Measurements from ENCODE around the gene TOP2B.

The TOP2B gene

GRCh38 chr3:25558121-25558520, 106.6 kb downstream of the TOP2B start:
- H3K4me1 ChIP-seq (ENCODE audit: control insufficient read depth, insufficient read depth, low read length, unreplicated experiment): no peaks in the 10 kb centered on the region
- H3K36me3 ChIP-seq (ENCODE audit: insufficient read depth, low read length): no peaks in the 10 kb centered on the region

DNA sequence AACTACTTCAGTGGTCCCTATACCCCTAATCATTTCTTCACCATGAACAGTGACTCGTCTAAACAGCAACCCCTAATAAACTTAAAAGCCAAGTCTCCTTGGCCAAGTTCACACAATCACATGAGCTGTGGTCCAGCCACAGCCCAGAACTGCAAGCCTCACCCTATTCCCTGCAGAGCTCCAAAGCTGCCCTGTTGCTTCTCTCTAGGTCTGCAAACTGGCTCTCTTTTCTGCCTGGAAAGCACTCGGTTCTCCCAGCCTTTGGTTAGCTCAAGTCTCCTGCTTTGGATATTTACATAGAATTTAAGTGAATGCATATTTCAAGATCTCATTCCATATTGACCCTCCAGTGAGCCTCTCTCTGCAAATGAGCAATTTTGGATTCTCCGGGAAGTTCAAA, 107.0 kb downstream of the TOP2B start:
- H3K4me1 ChIP-seq (ENCODE audit: control insufficient read depth, insufficient read depth, low read length, unreplicated experiment): no peaks in the 10 kb centered on the region
- H3K4me3 ChIP-seq (ENCODE audit: low read depth, low read length): no peak overlapping the region
- H2AFZ ChIP-seq (ENCODE audit: low read length, unreplicated experiment): no peak overlapping the region
- no peaks in the 10 kb centered on the region for H3K36me3 ChIP-seq (ENCODE audit: insufficient read depth, low read length)
- H3K27ac ChIP-seq (ENCODE audit: low read depth, low read length): no peak overlapping the region
- no peaks in the 10 kb centered on the region for H3K27me3 ChIP-seq (ENCODE audit: insufficient read depth, low read length)
- no peaks in the 10 kb centered on the region for H3K79me2 ChIP-seq (ENCODE audit: control insufficient read depth, insufficient read depth, low read length, unreplicated experiment)

More at GRCh38 chr3:25558121-25558520, 106.6 kb downstream of the TOP2B start:
- H2AFZ ChIP-seq (ENCODE audit: low read length, unreplicated experiment): no peak overlapping the region
- H3K27ac ChIP-seq (ENCODE audit: low read depth, low read length): no peak overlapping the region
- no peaks in the 10 kb centered on the region for H3K27me3 ChIP-seq (ENCODE audit: insufficient read depth, low read length)
- no peak overlapping the region for H3K4me3 ChIP-seq (ENCODE audit: low read depth, low read length)
- H3K79me2 ChIP-seq (ENCODE audit: control insufficient read depth, insufficient read depth, low read length, unreplicated experiment): no peaks in the 10 kb centered on the region

DNA sequence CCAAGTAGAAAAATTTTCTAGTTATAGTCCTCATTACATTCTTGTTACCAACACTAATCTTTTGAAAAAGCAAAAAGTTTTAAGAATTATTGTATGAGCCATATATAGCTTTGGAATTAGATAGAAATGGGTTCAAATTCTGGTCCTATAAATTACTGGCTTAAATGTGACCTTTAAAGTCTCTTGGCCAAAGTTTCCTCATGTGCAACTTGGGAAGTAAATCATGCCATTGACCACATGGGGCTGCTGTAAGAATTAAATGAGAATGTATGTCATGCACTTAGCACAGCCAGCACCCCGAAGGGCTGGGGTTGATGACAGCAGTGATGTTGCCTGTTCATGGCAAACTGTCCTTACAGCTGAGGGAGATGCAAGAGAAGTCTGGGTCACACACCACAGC, 108.3 kb downstream of the TOP2B start:
- Histone ChIP-seq H3K79me2 (ENCODE audit: control insufficient read depth, insufficient read depth, low read length, unreplicated experiment) (no peaks in the 10 kb centered on the region), H2AFZ (ENCODE audit: low read length, unreplicated experiment) (no peak overlapping the region), H3K4me3 (ENCODE audit: low read depth, low read length) (no peak overlapping the region), H3K36me3 (ENCODE audit: insufficient read depth, low read length) (no peaks in the 10 kb centered on the region), H3K27ac (ENCODE audit: low read depth, low read length) (no peak overlapping the region), H3K4me1 (ENCODE audit: control insufficient read depth, insufficient read depth, low read length, unreplicated experiment) (peaks cover 4% of the 10 kb centered on the region), H3K27me3 (ENCODE audit: insufficient read depth, low read length) (no peaks in the 10 kb centered on the region)

DNA sequence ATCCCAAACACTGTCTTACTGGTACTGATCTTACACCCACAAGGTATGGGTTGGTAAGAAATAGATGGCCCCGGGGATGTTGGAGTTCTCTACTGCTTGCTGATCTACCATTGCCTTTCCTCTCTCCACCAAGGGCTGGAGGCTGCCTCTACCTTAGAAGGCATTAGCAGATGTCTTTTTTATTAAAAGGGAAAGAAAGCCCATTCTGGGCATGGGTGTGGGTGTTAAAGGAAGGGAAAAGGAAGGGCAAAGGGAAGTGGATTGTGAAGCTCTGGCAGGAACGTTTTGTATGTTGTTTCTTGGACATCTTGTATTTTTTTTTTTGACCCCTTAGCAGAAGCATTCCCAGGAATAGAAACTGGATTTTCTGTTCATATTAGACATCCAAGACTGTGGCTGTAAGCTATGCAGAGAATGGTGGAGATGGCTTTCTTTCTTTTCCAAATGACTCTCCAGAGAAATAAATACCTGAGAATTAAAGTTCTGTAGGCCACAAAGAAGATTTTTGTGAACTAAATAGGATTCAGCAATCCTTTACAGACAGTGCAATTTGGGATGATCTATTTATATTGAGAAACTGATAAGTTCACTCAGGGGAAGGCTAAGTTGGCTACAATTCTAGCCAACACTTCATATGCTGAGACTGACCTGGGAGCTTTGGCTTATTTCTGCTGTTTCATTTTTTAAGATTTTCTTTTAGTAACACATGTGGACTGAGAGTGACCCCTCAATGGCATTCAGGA, 108.8 kb downstream of the TOP2B start:
- no peaks in the 10 kb centered on the region for H3K79me2 ChIP-seq (ENCODE audit: control insufficient read depth, insufficient read depth, low read length, unreplicated experiment)
- no peak overlapping the region for H3K27ac ChIP-seq (ENCODE audit: low read depth, low read length)
- no peaks in the 10 kb centered on the region for H3K36me3 ChIP-seq (ENCODE audit: insufficient read depth, low read length)
- H3K27me3 ChIP-seq (ENCODE audit: insufficient read depth, low read length): no peaks in the 10 kb centered on the region
- H3K4me1 ChIP-seq (ENCODE audit: control insufficient read depth, insufficient read depth, low read length, unreplicated experiment): peaks cover 4% of the 10 kb centered on the region
- H3K4me3 ChIP-seq (ENCODE audit: low read depth, low read length): no peak overlapping the region
- H2AFZ ChIP-seq (ENCODE audit: low read length, unreplicated experiment): no peak overlapping the region

DNA sequence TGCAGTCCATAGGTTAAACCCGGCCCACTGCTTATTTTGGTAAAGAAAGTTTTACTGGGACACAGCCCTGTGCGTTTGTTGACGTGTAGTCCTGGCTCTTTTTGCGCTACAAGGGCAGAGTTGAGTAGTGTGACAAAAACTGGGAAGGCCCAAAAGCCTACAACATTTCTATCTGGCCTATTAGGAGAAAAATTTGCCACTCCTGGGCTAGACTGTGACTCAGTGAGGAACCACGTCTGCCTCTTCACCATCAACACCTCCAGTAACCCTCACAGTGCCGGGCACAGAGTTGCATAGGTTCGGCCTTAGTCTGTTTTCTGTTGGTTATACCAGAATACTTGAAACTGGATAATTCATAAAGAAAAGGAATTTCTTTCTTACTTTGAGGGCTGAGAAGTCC, 110.3 kb downstream of the TOP2B start:
- Histone ChIP-seq H3K79me2 (ENCODE audit: control insufficient read depth, insufficient read depth, low read length, unreplicated experiment) (no peaks in the 10 kb centered on the region), H3K4me1 (ENCODE audit: control insufficient read depth, insufficient read depth, low read length, unreplicated experiment) (peaks cover 4% of the 10 kb centered on the region), H3K27me3 (ENCODE audit: insufficient read depth, low read length) (no peaks in the 10 kb centered on the region), H3K4me3 (ENCODE audit: low read depth, low read length) (no peak overlapping the region), H3K27ac (ENCODE audit: low read depth, low read length) (no peak overlapping the region), H2AFZ (ENCODE audit: low read length, unreplicated experiment) (no peak overlapping the region), H3K36me3 (ENCODE audit: insufficient read depth, low read length) (no peaks in the 10 kb centered on the region)

- no peaks in the 10 kb centered on the region for H3K36me3 ChIP-seq (ENCODE audit: insufficient read depth, low read length)
- no peaks in the 10 kb centered on the region for H3K27me3 ChIP-seq (ENCODE audit: insufficient read depth, low read length)
- H3K27ac ChIP-seq (ENCODE audit: low read depth, low read length): no peak overlapping the region
- H3K79me2 ChIP-seq (ENCODE audit: control insufficient read depth, insufficient read depth, low read length, unreplicated experiment): no peaks in the 10 kb centered on the region
- no peak overlapping the region for H3K4me3 ChIP-seq (ENCODE audit: low read depth, low read length)
- H2AFZ ChIP-seq (ENCODE audit: low read length, unreplicated experiment): no peak overlapping the region
- H3K4me1 ChIP-seq (ENCODE audit: control insufficient read depth, insufficient read depth, low read length, unreplicated experiment): peaks cover 15% of the 10 kb centered on the region
These were observed 112.5 kb downstream of the TOP2B start for GRCh38 chr3:25552251-25552650.

- no peak overlapping the region for H2AFZ ChIP-seq (ENCODE audit: low read length, unreplicated experiment)
- H3K27me3 ChIP-seq (ENCODE audit: insufficient read depth, low read length): no peaks in the 10 kb centered on the region
- no peaks in the 10 kb centered on the region for H3K36me3 ChIP-seq (ENCODE audit: insufficient read depth, low read length)
- H3K4me1 ChIP-seq (ENCODE audit: control insufficient read depth, insufficient read depth, low read length, unreplicated experiment): peaks cover 15% of the 10 kb centered on the region
- H3K27ac ChIP-seq (ENCODE audit: low read depth, low read length): no peak overlapping the region
- H3K4me3 ChIP-seq (ENCODE audit: low read depth, low read length): no peak overlapping the region
- H3K79me2 ChIP-seq (ENCODE audit: control insufficient read depth, insufficient read depth, low read length, unreplicated experiment): no peaks in the 10 kb centered on the region
These were observed 115.9 kb downstream of the TOP2B start for GRCh38 chr3:25548836-25549235.

DNA sequence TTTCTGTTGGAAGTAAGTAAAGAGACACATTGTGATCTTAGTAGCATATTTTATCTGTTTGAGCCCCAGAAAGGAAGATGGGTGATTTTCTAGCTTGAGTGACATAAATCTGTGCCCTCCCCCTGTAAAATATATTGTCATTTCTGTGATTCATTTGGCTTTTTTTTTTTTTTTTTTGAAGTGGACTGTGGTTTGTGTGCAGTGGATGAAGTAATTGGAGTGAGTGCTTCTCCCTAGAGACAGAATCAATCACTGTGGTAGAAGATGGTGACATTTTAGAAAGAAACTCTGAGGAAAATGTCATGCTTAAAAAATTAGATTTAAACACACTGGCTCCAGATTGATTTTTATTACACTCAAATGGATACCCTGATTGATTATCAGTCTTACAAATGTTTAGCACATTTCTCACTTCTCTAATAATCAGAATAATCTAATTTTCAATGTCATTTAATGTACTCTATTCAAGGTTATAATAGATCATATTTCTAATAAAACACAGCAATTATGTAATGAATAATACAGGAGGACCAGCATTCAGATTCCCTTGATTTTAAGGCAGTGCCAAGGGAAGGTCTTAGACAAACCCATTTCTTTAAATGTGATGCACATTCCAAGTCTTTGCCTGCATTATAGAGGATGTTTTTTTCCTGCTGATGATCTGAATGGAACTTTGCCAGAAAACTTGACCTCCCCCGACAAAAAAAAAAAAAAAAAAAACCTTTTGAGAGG, 116.6 kb downstream of the TOP2B start:
- H3K79me2 ChIP-seq (ENCODE audit: control insufficient read depth, insufficient read depth, low read length, unreplicated experiment): no peaks in the 10 kb centered on the region
- no peaks in the 10 kb centered on the region for H3K27me3 ChIP-seq (ENCODE audit: insufficient read depth, low read length)
- H3K36me3 ChIP-seq (ENCODE audit: insufficient read depth, low read length): no peaks in the 10 kb centered on the region
- H2AFZ ChIP-seq (ENCODE audit: low read length, unreplicated experiment): no peak overlapping the region
- peaks cover 15% of the 10 kb centered on the region for H3K4me1 ChIP-seq (ENCODE audit: control insufficient read depth, insufficient read depth, low read length, unreplicated experiment)
- H3K4me3 ChIP-seq (ENCODE audit: low read depth, low read length): no peak overlapping the region
- H3K27ac ChIP-seq (ENCODE audit: low read depth, low read length): no peak overlapping the region
